Fibroblast of skin of right biceps (primary cell): ENCODE results near the gene AGPAT1.
"Not testable (repeated sequence)": the region's sequence is repeated elsewhere in the genome, so short reads cannot be mapped to it uniquely, and the experiment has no call there.

Experiments used
- DNase-seq: peaks from one replicate; pipeline ENCODE4 v3.0.0-alpha.2; 2013

Gene AGPAT1

DNA sequence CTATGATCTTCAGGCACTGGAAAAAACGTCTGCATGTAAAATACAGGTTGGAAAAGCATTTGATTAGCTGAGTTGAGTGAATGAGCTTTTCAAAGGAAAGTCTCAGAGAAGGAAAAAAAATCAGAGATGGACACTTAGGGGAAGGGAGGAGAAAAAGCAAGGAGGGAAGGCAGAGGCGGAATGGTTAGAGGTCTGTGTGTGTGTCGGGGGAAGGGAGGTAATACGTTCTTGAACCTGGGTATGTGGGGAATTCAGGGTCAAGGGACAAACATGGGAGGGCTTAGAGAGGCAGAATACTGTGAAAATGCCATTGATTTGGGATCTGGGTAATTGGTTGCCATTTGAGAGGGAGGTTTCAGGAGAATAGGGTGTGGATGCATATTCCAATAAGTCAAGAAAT, 29.2 kb downstream of the AGPAT1 start:
- DNase-seq = no peak

DNA sequence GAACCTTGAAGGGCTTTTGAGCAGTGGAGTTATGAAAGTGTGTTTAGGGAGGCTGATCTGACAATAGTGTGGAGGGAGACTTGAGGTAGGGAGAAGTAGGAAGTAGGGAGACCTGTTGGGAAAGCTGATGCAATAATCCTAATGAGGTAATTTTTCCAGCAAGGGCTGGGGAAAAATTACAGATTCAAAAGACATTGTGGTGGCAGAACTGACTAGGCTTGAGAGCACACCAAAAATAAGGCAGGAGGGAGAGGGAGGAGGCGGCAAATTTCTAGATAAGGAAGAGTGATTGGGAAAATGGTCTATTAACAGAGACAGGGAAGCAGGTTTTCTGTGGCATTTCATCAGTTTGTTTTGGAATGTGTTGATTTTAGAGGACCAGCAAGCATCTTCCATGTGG, 29.6 kb downstream of the AGPAT1 start:
- DNase-seq = no peak

DNA sequence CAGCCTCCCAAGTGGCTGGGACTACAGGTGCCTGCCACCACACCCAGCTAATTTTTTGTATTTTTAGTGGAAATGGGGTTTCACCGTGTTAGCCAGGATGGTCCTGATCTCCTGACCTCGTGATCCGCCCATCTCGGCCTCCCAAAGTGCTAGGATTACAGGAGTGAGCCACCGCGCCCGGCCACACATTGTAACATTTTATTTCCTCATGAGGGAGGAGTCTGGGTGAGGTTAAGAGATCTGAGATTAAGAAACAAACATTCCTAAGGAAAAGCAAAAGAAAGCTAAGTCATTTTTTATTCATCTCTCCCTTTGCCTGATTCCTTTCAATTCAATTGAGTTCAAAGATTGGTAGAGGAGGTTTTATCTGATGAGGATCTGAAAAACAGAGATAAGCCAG, 31.6 kb downstream of the AGPAT1 start:
- DNase-seq = not testable (repeated sequence)

DNA sequence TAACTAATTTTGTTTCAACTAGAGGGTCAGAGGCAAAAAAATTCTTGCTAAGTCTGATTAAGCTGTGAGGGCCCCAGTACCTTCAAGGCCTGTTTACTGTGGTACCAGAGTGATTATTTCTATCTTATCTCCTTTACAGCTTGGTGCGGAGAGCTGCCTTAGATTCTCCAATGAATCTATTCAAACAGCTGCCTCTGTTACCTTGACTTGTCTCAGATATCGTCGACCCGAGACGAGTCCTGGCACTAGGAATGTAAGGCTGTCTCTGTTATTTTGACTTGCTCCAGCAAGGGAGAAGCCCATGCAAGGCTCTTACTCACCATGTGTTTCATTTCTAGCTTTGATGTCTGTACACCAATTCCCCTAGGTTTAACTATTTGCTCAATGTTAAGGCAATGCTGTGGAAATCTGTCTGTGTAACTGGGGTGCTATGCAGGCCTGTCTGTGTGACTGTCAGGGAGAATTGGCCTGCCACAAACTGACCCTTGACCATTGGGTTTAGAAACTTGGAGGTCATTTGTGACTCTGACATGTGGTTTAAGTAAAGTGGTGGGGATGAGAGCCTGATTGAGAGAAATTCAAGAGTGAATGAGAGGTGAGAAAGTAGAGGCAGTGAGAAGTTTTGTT, 35.4 kb downstream of the AGPAT1 start:
- DNase-seq = no peak

DNA sequence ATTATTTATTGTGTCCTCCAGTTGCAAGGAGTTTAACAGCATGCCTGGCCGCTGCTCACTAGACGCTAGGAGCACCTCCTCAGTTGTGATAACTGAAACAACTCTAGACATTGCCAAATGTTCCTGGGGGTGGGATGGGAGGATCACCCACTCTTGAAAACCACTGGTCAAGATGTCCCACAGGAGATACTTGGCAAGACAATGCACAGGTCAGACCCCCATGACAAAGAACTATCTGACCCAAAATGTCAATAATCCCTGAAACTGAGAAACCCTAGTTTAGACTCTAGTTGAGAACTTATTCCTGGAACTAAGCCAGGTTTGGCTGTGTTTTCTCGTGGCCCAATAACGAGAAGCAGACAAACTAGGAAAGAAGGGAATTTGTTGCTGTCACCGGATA, 36.3 kb downstream of the AGPAT1 start:
- DNase-seq = no peak

DNA sequence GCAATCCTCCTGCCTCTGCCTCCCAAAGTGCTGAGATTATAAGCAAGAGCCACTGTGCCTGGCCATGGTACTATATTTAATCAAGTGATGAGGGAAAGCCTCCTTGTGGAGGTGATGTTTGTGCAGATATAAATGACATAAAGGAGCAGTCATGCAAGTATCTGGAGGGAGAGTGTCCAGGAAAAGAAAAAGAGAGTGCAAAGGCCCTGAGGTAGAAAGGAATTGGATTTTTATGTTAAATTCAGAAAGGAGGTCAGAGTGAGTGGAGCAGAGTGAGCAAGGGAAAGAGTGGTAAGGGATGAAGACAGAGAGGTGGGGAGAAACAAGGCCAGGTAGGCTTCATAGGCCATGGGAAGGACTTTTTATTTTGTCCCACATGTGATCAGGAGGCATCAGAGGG, 38.4 kb downstream of the AGPAT1 start:
- no peak for DNase-seq

DNA sequence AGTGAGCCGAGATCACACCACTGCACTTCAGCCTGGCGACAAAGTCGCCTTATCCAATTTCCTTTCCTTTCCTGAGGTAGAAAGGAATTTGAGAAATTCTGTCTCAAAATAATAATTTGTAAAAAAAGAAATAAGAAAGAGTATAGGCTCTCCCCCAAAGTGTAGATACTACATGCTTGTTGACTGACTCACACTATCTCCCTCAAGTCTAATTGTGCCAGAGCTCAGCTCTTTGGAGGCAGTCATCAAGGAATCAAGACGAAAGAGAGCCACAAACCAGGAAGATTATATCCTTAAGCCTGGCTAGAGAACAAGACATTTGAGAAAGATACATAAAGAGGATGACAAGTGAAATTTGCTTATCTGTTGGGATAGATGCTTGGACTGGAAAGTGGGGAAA, 42.1 kb downstream of the AGPAT1 start:
- peak; percentile 80 for DNase-seq

DNA sequence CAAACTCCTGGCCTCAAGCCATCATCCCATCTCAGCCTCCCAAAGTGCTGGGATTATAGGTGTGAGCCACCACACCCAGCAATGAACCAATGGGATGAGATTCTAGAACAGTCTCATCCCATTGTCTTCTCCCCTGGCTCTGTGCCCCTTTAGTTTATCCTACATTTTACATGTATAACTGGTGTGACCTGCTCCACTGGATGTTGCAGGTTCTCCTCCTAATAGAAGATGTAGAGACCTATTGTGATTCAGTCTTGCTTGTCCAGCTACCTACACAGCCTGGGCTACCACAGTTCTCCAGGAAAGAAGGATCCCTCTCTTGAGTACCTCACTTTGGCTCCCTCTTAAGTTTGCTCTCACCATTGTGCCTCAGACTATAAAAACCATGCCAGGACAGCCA, 43.8 kb downstream of the AGPAT1 start:
- DNase-seq = no peak

DNA sequence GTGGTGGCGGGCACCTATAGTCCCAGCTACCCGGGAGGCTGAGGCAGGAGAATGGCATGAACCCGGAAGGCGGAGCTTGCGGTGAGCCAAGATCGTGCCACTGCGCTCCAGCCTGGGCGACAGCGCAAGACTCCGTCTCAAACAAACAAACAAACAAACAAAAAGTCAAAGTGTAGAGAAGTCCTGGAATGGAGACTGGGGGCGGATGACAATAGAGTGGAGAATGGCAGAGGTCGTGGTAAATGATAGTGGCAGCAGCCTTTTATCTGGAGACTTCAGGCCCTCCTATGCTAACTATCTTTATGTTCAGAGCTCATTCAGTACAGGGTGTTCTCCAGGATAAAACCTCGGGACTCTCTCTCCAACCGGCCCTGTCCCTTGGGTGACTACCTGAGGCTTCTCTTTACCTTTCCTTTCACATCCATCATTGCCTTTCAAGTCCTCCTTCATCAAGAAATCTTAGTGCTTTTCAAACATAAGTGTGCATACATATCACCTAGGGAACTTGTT, 44.4 kb downstream of the AGPAT1 start:
- no peak for DNase-seq

DNA sequence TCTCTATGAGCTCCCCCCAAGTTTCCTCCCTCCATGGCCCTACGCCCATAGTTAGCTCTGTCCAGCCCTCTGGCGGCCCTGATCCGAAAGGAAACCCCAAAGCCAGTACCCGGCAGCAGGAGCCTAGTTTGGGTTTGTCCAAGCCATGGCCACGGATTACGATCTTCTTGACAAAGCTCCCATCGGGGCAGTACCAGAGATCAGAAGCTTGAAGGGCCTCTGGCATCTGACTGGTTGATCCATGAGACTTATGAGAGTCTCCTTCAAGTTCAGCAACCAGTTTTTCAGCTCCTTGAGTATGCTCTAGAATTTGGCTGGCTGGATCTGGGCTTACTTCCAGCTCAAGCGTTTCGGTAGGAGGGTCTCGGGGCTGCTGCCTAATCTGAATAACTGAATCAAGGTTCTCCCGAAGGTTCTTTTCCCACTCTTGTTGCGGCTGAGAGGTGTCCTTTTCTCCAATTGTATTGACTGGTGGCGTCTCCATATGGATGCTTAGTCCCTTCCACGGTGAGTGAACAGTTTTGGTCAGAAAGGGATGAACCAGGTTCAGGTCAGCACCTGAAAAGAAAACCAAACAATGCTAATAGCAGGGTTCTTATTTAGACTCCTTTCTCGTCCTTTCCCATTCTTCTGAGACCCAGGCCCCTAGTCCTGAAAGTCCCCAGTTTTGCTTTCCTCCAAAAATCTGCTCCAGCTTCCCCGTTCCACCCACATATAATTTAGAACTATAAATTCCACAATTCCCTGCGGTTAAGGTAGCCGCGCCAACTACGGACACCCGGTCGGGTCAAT, 46.4 kb downstream of the AGPAT1 start:
- no peak for DNase-seq

DNA sequence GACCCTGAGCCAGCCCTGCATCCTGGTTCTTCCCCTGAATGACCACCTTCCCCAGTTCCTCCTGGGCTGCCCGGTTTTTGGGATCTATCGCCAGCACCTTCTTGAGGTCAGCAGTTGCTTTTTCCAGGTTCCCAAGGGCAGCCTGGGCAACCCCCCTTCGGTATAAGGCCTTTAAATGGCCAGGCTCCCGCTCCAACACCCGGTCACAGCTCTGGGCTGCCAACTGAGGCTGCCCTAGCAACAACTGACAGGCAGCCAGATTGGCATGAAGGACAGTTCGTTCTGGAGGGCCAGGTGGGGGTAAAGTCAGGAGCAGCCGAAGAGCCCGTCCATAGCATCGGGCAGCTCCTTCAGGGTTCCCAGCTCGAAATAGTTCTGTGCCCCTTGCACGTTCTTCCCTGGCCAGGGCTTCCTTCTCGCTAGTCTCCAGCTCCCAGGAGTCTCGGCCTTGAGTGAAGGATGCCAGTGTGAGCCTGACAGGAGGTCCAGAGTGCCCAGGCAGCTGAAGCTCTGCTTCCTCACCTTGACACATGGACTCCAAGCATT, 47.1 kb downstream of the AGPAT1 start:
- no peak for DNase-seq

DNA sequence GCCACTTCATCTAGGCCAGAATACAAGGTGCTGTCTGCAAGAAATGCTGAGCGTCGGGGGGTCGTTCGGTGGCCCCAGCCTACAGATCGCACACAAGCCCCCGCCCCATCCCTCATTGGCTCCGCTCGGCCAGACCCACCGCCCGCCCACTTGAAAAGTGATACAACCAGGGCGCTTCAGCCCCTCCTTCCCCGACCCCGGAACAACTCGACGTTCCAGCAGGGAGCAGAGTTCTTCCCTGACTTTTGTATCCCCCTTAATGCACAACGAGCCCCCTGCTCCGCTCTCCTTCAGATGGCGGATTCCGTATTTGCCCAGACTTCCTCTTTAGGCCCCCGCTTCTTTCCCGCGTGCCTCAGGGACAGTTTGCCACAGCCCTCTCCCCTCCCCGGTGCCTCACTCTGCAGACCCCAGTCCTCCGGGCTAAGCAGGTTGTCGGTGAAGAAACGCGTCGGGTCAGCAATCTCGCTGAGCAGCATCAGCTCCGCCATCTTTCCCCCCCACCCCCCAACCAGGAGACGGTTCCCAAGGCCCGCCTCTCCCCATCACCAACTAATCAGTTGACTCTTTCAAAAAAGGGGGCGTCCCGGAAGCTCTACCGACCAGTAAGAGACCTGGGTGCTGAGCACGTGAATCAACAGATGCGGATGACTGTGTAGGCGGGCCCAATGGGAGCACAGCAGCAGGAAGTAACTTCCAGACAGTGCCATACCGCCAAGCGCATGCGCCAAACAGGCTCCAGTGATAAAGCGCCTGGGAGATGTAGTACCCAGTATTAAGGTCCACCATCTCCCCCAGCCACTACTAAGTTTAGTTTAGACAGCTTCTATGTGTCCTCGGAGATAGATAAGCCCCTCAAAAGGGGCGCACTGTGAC, 47.9 kb downstream of the AGPAT1 start, which contains the start of gene ATF6B:
Gene ATF6B, minus strand, starts transcription at position 530 of the 876 bp plus-strand sequence. Its CDS starts 39 bp downstream, at position 491.
- DNase-seq = peak; percentile 100

DNA sequence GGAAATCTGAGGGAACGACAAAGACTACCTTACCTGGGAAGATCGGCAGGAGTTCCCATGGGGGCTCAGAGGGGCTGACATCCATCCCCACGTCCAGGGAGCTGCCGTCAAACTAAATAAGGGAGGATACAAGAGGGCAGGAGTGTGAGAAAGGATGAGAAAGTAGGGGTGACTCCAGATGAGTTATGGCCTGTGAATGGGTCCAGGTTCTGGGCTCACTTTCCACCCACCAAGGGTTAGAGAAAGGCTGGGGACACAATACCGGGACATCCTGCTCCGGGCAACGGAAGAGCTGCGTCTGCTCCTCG, 48.5 kb downstream of the AGPAT1 start:
- DNase-seq = no peak

DNA sequence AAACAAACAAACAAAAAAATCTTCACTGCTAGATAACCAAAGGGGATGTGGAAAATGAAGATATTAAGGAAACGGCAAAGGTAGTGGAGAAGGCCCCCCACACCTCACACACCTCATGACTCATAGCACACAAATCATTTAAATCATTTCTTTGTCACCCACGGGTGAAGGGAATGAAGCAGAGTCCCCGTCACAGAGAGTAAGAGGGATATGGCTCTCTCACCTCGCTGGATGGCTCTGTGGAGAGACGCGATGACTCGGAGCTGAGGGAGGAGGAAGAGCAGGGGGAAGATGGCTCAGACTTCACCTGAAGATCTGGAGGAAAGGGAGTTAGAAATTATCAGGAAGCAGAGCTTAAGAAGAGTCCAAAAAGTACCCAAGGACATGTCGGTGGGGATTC, 49.0 kb downstream of the AGPAT1 start:
- DNase-seq = no peak

DNA sequence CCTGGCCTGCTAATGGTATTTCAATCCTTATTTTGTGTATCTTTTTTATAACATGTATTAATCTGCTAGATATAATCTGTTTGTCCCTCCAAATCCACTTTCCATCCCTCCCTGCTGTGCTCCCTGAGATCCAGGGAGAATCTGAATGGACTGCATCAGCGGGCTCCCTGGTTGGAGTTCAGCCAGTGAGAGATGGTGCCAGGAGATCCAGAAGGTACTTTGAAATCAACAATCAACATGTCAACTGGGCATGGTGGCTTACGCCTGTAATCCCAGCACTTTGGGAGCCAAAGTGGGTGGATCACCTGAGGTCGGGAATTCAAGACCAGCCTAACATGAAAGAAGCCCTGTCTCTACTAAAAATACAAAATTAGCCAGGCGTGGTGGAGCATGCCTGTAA, 52.2 kb downstream of the AGPAT1 start:
- no peak for DNase-seq

DNA sequence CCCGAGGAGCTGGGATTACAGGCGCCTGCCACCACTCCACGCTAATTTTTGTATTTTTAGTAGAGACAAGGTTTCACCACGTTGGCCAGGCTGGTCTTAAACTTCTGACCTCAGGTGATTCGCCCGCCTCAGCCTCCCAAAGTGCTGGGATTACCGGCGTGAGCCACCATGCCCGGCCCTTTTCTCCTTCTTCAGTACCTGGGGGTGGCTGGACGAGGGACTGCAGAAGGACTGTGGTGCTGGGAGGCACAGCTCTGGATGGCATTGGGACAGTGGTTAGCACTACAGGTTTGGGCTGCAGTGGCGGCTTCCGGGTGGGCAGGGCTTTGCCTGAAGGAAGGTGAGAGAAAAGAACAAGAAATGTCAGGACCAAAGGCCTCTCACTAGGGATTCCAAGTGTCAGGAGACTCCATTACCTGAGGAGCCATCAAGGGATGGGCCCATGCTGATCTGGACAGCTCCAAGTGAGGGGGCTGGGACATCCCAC, 55.3 kb downstream of the AGPAT1 start:
- no peak for DNase-seq

DNA sequence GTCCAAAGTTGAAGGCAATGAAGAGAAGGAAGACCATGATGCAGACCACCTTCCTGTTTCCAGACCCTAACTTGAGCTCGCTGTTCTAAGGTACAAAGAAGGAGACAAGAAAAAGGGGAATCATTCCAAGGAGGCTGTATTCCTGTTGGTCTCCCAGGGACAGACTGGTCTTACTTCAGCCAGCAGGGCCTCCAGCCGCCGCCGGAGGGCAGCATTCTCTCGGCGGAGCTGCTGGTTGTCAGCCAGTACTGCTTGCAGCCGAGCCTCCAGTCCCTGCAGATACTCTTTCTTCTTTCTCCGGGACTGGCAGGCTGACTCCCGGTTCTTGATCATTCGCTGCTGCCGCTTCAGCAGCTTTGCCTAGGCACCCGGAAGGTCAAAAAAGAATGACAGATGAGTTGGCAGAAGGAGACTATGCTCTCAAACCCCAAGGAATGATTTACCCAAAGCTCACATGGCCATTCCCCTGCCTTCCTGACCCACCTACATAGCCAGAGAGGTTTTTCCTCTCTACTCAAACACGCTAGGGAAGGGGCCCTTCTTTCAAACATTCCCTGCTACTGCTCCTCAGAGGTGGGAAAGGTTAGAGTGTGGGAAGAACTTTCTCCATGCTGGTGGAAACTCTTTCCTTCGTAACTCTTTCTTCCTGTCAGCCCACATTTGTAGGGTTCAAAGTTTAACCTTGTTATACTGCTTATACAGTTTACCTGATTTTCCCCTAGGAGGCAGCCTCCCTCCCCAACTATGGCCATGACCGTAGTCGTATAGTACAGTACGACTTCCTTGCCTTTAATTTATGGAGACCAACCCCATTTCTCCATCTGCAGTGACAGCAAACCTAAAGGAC, 56.9 kb downstream of the AGPAT1 start:
- DNase-seq = peak; percentile 77
